Panc1 (cell line): Measurements from ENCODE around the gene SLC9A3. TPM values are rescaled to one million over a fixed set of nuclear protein-coding genes. Genes with fewer than 3 reads are reported as not detected.

Experiments
- ATAC-seq: fragments of 200-7000 bp; cut with Tn5 transposase; 2 replicates; pipeline ENCODE4 v1.9.1; 2020; ENCODE audit warnings: mild to moderate bottlenecking, moderate library complexity
- BruUV-seq: library from RNA; stranded (reverse); fragments of 400-500 nt; replicated peaks from 2 replicates; lab custom pipeline; 2021; lab: Mats Ljungman, UMichigan
- CTCF ChIA-PET: fragments of 300-600 bp; sonication (Branson Sonifier 250); formaldehyde crosslinking; loops from one replicate; lab custom pipeline; 2022; ENCODE audit warnings: antibody characterized with exemption; lab: Charles Lee
- POLR2A ChIA-PET: fragments of 300-600 bp; sonication (Branson Sonifier 250); formaldehyde crosslinking; loops from one replicate; lab custom pipeline; 2022; ENCODE audit warnings: antibody characterized with exemption; lab: Charles Lee
- DNase-seq: peaks from one replicate; pipeline ENCODE4 v3.0.0-alpha.2; 2010; ENCODE audit warnings: low read depth, low spot score
- H3K27ac ChIP-seq: 2 replicates; pipeline ENCODE4 v1.5.1; 2011; ENCODE audit warnings: mild to moderate bottlenecking, low read length, inconsistent platforms
- H3K27me3 ChIP-seq: fragments of 200-500 bp; sonication (Bioruptor generic); 2 replicates; pipeline ENCODE4 v1.6.0; 2014; ENCODE audit warnings: low read length, inconsistent platforms; ENCODE audit not compliant: control insufficient read depth, insufficient read depth
- H3K36me3 ChIP-seq: fragments of 200-500 bp; sonication (Bioruptor generic); 2 replicates; pipeline ENCODE4 v1.5.1; 2014; ENCODE audit warnings: inconsistent platforms, mild to moderate bottlenecking, low read length, moderate library complexity; ENCODE audit not compliant: control insufficient read depth, insufficient read depth
- H3K4me1 ChIP-seq: 2 replicates; pipeline ENCODE4 v1.5.1; 2011; ENCODE audit warnings: inconsistent platforms, mild to moderate bottlenecking, low read length, moderate library complexity; ENCODE audit not compliant: control insufficient read depth, insufficient read depth
- H3K4me3 ChIP-seq, 2 experiments: 2 replicates each; pipeline ENCODE4 v1.5.1; 2011 to 2012; ENCODE audit warnings: low read depth in 2 of 2, low read length in 2 of 2, mild to moderate bottlenecking in 2 of 2, inconsistent platforms in 1 of 2, moderate library complexity in 1 of 2
- H3K9me3 ChIP-seq: fragments of 200-500 bp; sonication (Bioruptor generic); 2 replicates; pipeline ENCODE4 v1.5.1; 2014; ENCODE audit warnings: low read depth, mild to moderate bottlenecking, inconsistent platforms, low read length, moderate library complexity; ENCODE audit not compliant: control insufficient read depth, insufficient read depth
- POLR2AphosphoS5 ChIP-seq: IDR thresholded peaks from 2 replicates; pipeline ENCODE4 v1.6.1; 2012; ENCODE audit warnings: mild to moderate bottlenecking, low read depth, low read length, moderate library complexity
- SIN3A ChIP-seq: IDR thresholded peaks from 2 replicates; pipeline ENCODE4 v1.6.1; 2012; ENCODE audit warnings: low read depth, mild to moderate bottlenecking, low read length, moderate library complexity, borderline replicate concordance; ENCODE audit not compliant: insufficient read depth
- TCF7L2 ChIP-seq: IDR thresholded peaks from 2 replicates; pipeline ENCODE4 v1.6.1; 2011; ENCODE audit warnings: mild to moderate bottlenecking, low read depth, low read length, inconsistent platforms
- in situ Hi-C: cut with HindIII; loops from 2 replicates; pipeline ENCODE4 v1.10.0; 2016; ENCODE audit warnings: low sequenced_read_pairs, low pct_unique_long_range_greater_than_20kb
- intact Hi-C: fragments of 100-400 bp; cut with micrococcal nuclease; formaldehyde crosslinking; loops from one replicate; pipeline ENCODE4 v1.10.0; 2022; ENCODE audit not compliant: unreplicated experiment
- total RNA-seq: library from RNA; stranded (reverse); gene quantifications from one replicate; pipeline ENCODE4 v1.2.1, GENCODE V29; 2021; ENCODE audit not compliant: unreplicated experiment
- TF ChIP-seq, protein P1 (sequence below), 2 experiments: IDR thresholded peaks; 2 replicates each; pipeline ENCODE4 v1.6.1; 2011 to 2012; ENCODE audit warnings: low read depth in 2 of 2, control low read depth in 1 of 2, low read length in 1 of 2, mild to moderate bottlenecking in 1 of 2, moderate library complexity in 1 of 2; ENCODE audit not compliant: insufficient read depth in 1 of 2
- TF ChIP-seq, protein P2 (sequence below): fragments of 450-650 bp; IDR thresholded peaks from 2 replicates; pipeline ENCODE4 v1.5.1; 2017; ENCODE audit warnings: mild to moderate bottlenecking

SLC9A3 gene
- total RNA-seq, 1 experiment from 2014 or later = 2.0 TPM

DNA sequence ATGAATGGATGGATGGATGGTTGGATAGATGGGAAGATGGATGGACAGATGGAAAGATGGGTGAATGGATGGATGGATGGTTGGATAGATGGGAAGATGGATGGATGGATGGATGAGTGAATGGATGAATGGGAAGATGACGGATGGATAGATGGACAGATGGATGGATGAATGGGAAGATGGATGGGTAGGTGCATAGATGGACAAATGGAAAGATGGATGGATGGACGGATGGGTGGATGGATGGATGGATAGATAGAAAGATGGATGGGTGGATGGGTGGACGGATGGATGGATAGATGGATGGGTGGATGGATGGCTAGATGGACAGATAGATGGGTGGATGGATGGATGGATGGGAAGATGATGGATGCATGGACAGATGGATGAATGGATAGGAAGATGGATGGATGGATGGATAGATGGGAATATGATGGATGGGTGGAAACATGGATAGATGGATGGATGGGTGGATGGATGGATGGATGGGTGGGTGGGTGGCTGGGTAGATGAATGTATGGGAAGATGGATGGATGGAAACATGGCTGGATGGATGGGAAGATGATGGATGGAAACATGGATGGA is 97.8 kb downstream of the SLC9A3 start:
- Histone ChIP-seq H3K4me3 (no peak overlapping the region), H3K27me3 (no peaks in the 10 kb centered on the region), H3K9me3 (no peaks in the 10 kb centered on the region), H3K36me3 (no peaks in the 10 kb centered on the region), H3K4me1 (no peaks in the 10 kb centered on the region), H3K27ac (no peak overlapping the region)
- ChIA-PET CTCF (no interaction called here), POLR2A (no interaction called here)
- intact Hi-C loops (no loop called here), in situ Hi-C loops (no loop called here)
- BruUV-seq = no TSS peak
- ATAC-seq (no peak), DNase-seq (no peak)
- TF ChIP-seq, protein P1, sequence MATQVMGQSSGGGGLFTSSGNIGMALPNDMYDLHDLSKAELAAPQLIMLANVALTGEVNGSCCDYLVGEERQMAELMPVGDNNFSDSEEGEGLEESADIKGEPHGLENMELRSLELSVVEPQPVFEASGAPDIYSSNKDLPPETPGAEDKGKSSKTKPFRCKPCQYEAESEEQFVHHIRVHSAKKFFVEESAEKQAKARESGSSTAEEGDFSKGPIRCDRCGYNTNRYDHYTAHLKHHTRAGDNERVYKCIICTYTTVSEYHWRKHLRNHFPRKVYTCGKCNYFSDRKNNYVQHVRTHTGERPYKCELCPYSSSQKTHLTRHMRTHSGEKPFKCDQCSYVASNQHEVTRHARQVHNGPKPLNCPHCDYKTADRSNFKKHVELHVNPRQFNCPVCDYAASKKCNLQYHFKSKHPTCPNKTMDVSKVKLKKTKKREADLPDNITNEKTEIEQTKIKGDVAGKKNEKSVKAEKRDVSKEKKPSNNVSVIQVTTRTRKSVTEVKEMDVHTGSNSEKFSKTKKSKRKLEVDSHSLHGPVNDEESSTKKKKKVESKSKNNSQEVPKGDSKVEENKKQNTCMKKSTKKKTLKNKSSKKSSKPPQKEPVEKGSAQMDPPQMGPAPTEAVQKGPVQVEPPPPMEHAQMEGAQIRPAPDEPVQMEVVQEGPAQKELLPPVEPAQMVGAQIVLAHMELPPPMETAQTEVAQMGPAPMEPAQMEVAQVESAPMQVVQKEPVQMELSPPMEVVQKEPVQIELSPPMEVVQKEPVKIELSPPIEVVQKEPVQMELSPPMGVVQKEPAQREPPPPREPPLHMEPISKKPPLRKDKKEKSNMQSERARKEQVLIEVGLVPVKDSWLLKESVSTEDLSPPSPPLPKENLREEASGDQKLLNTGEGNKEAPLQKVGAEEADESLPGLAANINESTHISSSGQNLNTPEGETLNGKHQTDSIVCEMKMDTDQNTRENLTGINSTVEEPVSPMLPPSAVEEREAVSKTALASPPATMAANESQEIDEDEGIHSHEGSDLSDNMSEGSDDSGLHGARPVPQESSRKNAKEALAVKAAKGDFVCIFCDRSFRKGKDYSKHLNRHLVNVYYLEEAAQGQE (IDR thresholded peaks at IDR 0.05; ENCODE audit: insufficient read depth in 1 of 2, low read depth in 2 of 2, low read length in 1 of 2) = no peak
- no peak for TF ChIP-seq TCF7L2
- TF ChIP-seq SIN3A = no peak
- no peak for TF ChIP-seq POLR2AphosphoS5
- TF ChIP-seq, protein P2, sequence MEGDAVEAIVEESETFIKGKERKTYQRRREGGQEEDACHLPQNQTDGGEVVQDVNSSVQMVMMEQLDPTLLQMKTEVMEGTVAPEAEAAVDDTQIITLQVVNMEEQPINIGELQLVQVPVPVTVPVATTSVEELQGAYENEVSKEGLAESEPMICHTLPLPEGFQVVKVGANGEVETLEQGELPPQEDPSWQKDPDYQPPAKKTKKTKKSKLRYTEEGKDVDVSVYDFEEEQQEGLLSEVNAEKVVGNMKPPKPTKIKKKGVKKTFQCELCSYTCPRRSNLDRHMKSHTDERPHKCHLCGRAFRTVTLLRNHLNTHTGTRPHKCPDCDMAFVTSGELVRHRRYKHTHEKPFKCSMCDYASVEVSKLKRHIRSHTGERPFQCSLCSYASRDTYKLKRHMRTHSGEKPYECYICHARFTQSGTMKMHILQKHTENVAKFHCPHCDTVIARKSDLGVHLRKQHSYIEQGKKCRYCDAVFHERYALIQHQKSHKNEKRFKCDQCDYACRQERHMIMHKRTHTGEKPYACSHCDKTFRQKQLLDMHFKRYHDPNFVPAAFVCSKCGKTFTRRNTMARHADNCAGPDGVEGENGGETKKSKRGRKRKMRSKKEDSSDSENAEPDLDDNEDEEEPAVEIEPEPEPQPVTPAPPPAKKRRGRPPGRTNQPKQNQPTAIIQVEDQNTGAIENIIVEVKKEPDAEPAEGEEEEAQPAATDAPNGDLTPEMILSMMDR = no peak

DNA sequence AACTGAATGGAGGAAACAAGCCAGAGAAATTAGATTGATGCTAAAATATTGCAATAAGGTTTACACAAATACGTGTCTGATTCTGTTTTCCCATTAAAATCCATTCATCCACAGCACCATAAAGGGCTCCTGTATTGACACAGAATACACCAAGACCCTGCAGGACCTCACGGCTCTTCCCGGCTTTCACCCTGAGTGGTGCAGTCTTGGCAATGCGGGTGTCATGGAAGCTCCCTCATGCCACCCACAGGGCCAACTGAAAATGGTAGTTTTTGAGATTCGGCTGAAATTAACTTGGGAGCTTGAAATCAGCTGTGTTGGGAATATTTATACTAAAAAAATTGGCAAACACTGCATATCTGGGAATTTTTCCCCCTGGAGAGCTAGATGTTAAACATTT is 98.5 kb downstream of the SLC9A3 start:
- Histone ChIP-seq H3K4me1 (no peaks in the 10 kb centered on the region), H3K27ac (no peak overlapping the region), H3K9me3 (no peaks in the 10 kb centered on the region), H3K4me3 (no peak overlapping the region), H3K36me3 (no peaks in the 10 kb centered on the region), H3K27me3 (no peaks in the 10 kb centered on the region)
- ATAC-seq (no peak), DNase-seq (no peak)
- CTCF ChIA-PET = interaction anchor here (0.7 kb wide), 1 partner anchor 401 kb away, joined by 4 read pairs; no protein-coding TSS in a partner anchor
- intact Hi-C loops (no loop called here), in situ Hi-C loops (no loop called here)
- POLR2A ChIA-PET = no interaction called here
- TF ChIP-seq TCF7L2 (no peak), SIN3A (no peak), POLR2AphosphoS5 (no peak)
- TF ChIP-seq, protein P1 (IDR thresholded peaks at IDR 0.05; ENCODE audit: insufficient read depth in 1 of 2, low read depth in 2 of 2, low read length in 1 of 2) = no peak
- TF ChIP-seq, protein P2 = no peak
- TSS peak; percentile 56 for BruUV-seq
